GM12892 (cell line): Measurements from ENCODE around the gene SLC9A5.

Source experiments
- DNase-seq: peaks from one replicate; pipeline ENCODE4 v3.0.0; 2011; ENCODE audit not compliant: insufficient read length
- FAIRE-seq: peaks from 2 replicates; lab custom pipeline; 2011; peaks lifted over from hg19 to GRCh38; lab: Jason Lieb, UNC
- POLR2A ChIP-seq: IDR thresholded peaks from 2 replicates; pipeline ENCODE4 v1.6.1; 2011; ENCODE audit warnings: low read depth, low read length, control low read depth
- POLR2AphosphoS5 ChIP-seq: IDR thresholded peaks from 2 replicates; pipeline ENCODE4 v1.6.1; 2011; ENCODE audit warnings: low read depth, low read length, control low read depth
- TAF1 ChIP-seq: IDR thresholded peaks from 2 replicates; pipeline ENCODE4 v1.6.1; 2011; ENCODE audit warnings: low read depth, mild to moderate bottlenecking, control low read depth, low read length, borderline replicate concordance

The SLC9A5 gene

DNA sequence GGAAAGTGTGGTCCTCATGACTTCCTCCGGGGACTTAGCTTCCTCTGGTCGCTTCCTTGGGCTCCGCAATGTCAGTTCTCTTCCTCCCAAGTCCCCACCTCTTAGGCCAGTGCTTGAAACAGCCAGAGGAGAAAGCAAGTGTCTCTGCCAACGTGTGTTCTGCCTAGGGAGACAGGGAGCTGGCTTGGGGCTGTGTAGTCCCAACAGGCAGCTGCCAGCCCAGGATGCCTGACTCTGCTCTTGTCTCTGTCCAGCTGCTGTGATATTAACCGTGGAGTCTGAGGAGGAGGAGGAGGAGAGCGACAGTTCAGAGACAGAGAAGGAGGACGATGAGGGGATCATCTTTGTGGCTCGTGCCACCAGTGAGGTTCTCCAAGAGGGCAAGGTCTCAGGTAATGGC, 17.1 kb downstream of the SLC9A5 start:
- DNase-seq (no peak), FAIRE-seq (no peak)
- TF ChIP-seq TAF1: no peak
- TF ChIP-seq POLR2AphosphoS5: no peak

DNA sequence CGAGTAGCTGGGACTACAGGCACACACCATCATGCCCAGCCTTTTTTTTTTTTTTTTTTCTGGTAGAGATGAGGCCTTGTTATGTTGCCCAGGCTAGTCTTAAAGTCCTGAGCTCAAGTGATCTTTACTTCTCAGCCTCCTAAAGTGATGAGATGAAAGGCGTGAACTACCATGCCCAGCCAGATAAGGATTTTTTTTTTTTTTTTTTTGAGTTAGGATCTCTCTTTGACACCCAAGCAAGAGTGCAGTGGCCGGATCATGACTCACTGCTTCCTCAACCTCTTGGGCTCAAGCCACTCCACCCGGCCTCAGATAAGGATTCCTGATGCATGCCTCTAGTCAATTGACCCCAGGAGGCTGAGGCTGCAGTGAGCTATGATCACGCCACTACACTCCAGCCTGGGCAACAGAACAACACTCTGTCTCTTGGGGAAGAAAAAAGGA, 19.4 kb downstream of the SLC9A5 start:
- DNase-seq: no peak
- no peak for TF ChIP-seq POLR2AphosphoS5
- TF ChIP-seq POLR2A: no peak
- no peak for TF ChIP-seq TAF1
- FAIRE-seq: no peak

DNA sequence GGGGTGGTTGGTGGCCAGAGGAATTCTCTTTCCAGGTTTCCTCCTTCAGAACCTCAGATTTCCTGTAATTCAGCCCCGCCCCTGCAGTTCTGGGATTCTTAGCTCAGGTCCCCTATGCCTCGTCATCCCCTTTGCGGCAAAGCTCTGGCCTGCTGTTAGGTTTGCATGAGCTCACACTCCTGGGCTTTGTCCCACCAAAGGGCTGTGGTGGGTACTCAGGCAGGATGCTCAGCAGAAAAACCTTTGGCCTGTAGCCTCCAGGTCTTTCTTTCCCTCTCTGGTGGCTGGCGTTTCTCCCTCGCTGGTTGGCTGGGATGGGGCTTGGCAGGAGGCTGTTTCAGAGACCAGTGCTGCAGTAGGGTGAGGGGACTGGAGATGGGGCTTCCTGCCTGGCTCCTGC, 21.0 kb downstream of the SLC9A5 start:
- FAIRE-seq (no peak), DNase-seq (no peak)
- no peak for TF ChIP-seq POLR2AphosphoS5
- TF ChIP-seq POLR2A: no peak
- TF ChIP-seq TAF1: no peak

DNA sequence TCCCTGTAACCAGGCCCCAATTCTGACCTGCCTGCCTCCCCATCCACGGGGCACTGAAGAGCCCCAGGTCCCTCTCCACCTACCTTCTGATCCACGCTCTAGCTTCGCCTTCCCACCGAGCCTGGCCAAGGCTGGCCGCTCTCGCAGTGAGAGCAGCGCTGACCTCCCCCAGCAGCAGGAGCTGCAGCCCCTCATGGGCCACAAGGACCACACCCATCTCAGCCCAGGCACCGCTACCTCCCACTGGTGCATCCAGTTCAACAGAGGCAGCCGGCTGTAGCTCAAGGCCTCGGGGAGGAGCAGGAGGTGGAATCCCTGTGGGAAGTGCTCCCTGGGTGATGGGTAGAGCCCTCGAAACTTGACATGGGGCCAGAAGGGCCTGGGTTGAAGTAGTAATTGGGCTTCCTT, 22.2 kb downstream of the SLC9A5 start:
- DNase-seq: no peak
- no peak for FAIRE-seq

DNA sequence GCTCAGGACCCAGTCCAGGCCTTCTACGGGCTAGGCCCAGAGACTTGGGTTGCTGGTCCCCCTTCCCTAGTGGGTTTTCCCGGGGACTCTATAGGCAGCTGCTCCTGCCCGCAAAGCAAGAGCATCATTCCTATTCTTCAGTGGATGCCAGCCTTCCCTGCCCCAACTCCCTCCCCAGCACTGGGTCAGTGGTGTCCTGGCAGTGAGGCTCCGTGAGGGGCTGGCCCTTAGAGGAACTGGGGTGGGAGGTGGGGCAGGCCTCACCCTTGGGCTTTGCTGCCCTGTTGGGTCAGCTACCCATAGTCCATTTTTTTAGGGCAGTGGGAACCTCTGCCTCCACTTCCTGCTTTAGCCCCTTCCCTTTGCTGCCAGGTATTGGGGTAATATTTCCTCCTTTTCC, 22.7 kb downstream of the SLC9A5 start:
- FAIRE-seq (no peak), DNase-seq (no peak)
- TF ChIP-seq POLR2AphosphoS5 (no peak), TAF1 (no peak), POLR2A (no peak)

More for the DNA sequence above, 22.2 kb downstream of the SLC9A5 start:
- TF ChIP-seq TAF1 (no peak), POLR2A (no peak), POLR2AphosphoS5 (no peak)

DNA sequence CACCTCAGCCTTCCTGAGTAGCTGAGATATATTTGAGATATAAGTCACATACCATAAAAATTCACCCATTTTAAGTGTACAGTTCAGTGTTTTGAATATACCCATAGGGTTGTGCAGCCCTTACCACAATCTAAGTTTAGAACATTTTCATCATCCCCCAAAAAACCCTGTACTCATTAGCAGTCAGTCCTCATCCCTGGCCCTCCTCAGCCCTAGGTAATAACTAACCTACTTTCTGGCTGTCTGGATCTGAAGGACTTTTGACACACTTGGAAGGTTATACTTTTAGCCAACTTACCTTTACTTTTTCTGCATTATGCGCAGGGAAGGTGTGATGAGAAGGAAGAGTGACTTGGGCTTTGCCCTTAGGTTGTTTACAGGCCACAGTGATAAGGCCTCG, 26.5 kb downstream of the SLC9A5 start:
- DNase-seq (no peak), FAIRE-seq (no peak)
- TF ChIP-seq POLR2A: no peak
- no peak for TF ChIP-seq POLR2AphosphoS5
- TF ChIP-seq TAF1: no peak

DNA sequence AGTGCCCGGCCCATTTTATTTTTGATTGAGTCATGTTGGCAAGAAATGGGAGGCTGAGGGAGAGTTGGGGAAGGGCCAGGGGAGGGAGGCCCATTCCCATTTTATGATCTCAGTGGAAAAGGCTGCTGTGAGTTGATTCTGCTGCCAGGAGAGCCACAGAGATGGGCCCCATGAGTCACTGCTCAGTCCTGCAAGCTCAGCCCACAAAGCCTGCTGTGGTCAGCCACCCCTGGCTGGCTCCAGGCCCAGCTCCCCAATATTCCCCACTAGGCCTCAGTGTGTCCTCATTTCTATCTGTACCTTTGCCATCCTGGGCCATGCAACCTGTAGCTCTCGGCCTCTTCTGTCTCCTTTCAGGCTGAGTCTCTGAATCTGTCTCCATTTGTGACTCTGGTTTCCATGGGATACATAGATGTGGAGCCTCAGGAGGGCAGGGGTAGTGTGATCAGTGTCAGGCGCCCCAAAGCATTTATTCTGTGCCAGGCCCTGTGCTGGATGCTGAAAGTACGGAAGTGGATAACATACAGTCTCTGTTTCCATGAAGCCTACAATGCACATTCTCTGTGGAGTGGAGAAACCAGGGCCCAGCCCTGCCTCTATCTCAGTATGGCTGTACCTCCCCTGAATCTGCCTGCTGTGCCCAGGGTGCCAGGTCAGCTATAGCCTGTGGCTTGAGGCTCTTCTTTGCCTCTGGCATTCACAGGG, 28.7 kb downstream of the SLC9A5 start:
- TF ChIP-seq TAF1 (no peak), POLR2AphosphoS5 (no peak), POLR2A (no peak)
- no peak for FAIRE-seq
- no peak for DNase-seq

DNA sequence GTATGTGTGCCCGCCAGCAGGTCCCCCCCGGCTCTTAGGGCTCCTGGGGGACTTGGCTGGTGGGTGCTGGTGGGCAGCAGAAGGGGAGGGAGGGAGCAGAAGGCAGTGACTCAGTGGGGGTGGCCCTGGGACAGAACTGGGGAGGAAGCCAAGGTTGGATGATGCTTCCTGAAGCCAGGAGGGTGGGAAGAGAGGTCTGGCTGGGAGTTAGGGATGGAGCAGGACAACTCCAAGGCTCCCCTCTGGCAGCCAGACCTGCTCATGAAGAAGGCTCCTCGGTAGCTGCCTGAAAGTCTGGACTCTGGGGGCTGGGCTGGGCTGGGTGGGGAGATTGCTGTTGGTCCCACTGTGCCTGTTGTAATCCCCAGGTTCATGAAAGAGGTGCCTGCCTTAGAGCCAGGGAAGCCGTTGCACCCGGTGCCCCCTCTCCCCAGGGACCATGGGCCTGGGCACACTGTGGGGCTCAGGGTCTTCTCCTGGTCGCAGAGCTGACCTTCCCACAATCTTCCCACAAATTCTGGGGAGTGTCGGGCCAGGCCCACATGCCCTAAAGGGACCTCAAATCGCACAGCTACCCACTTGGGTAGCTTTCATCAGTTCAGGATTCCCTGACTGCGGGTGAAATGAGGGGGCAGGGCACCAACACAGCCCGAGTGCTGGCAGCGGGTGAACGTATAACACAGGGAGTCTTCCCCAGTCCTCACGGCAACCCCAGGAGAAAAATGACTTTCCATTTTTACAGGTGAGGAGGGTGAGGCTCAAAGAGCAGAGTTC, 29.4 kb downstream of the SLC9A5 start:
- TF ChIP-seq TAF1 (no peak), POLR2A (no peak), POLR2AphosphoS5 (no peak)
- FAIRE-seq (no peak), DNase-seq (no peak)

DNA sequence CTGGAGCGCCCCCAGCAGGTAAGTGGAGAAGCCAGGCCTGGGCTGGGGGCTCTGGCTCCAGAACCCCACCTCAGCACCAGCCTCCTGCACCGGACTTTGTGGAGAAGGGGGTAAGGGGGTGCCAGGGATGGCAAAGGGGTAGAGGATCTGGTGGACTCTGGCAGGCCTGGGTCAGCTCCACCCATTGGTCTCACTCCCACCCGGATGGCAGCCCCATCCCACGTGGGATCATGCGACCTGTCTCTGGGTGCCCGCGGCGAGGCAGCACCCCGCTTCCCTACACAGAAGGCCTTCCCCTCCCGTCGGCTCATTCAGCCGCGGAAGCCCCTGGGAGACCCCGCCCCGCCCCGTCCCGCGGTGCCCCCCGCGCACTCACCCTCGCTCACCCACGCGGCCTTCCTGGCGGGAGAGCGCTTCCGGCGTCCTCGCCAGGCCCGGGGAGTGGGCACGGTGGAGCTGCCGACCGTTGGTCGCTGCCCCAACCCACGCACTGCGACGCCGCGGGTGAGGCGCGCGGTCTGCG, 30.1 kb downstream of the SLC9A5 start:
- TF ChIP-seq TAF1: no peak
- no peak for TF ChIP-seq POLR2A
- TF ChIP-seq POLR2AphosphoS5: no peak
- DNase-seq (peak; percentile 76), FAIRE-seq (peak; percentile 77)

DNA sequence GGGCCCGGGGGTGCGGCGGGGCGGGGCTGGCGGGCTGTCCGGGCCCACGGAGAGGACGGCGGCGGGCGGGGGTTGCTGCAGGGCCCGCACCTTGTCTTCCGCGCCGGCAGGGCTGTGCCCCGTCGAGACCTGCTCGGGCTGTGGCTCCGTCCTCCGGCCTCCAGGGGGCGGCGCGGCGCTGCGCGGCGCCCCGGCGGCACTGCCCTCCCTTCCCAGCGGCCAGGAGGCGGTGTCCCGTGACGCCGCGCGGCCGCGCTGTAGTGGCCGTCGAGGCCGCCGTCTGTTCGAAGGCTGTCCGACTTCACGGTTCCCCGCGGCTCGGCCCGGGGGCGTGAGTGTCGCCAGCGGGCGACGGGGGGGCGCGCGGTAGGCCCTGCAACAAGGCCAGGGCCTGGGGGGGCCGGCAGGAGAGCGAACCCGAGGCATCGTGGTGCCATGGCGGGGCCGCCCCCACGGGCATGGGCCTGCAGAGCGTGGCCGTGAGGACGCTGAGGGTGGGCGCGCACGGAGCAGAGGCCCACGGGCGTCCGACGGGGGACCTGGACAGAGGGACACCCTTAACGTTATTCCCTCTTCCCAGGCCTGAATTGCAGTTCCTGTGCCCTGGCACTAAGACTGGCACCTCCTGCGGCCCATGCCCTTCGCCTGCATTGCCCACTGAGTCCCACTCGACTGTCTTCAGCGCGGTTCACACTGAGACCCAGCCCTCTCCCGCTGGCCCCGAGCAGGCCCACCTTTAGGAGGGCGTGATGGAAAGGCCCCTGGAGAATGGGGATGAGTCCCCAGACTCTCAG, 30.7 kb downstream of the SLC9A5 start, which contains the start of gene PLEKHG4:
TSS of gene PLEKHG4 (plus strand) at position 237 of the 794 bp plus-strand sequence. CDS start at position 750, 513 bp downstream.
- FAIRE-seq: peak; percentile 79
- DNase-seq: peak; percentile 98

More for the DNA sequence above, 30.7 kb downstream of the SLC9A5 start, which contains the start of gene PLEKHG4:
- TF ChIP-seq POLR2A (no peak), TAF1 (no peak), POLR2AphosphoS5 (no peak)
